ENCODE data around the gene AHI1. TPM values are rescaled to one million over a fixed set of nuclear protein-coding genes. Genes with fewer than 3 reads are reported as not detected.
A peak's percentile ranks its signal among the peaks of the same experiment; 100 is the strongest.

AHI1 gene
- total and polyA plus RNA-seq, 2 donors (not counting 1 experiment from before 2014, with no cell fraction given): 8.3 to 61.7 TPM

- CTCF ChIA-PET: interaction anchor here (1.0 to 1.6 kb wide), 2 partner anchors 23 to 752 kb away, joined by 3 to 6 read pairs; no protein-coding TSS in a partner anchor
- no peaks in the 10 kb centered on the region for H3K79me2 ChIP-seq (ENCODE audit: control insufficient read depth, insufficient read depth, low read length)
- H3K27me3 Mint-ChIP-seq: no peaks in the 10 kb centered on the region
- no peak overlapping the region for H3K27ac ChIP-seq (ENCODE audit: low read length in 2 of 2)
- H3K4me2 ChIP-seq (replicated peaks; ENCODE audit: low read depth, low read length, poor library complexity, severe bottlenecking): no peak overlapping the region
- no peaks in the 10 kb centered on the region for H3K27me3 ChIP-seq (replicated peaks in 1 of 4; ENCODE audit: control extremely low read depth in 1 of 4, control insufficient read depth in 3 of 4, insufficient read depth in 4 of 4, low read length in 3 of 4)
- DNase-seq (no peak), ATAC-seq (ENCODE audit: low read depth) (no peak)
- peaks cover 7% of the 10 kb centered on the region for H3K9me3 Mint-ChIP-seq (ENCODE audit: insufficient read depth)
- no peak overlapping the region for H3K4me3 ChIP-seq (ENCODE audit: control extremely low read depth in 1 of 5, extremely low read depth in 1 of 5, insufficient read depth in 1 of 5, low read depth in 2 of 5, low read length in 4 of 5)
- POLR2A ChIA-PET: no interaction called here
- no peak overlapping the region for H3K27ac Mint-ChIP-seq
- intact Hi-C loops (cut with micrococcal nuclease): no loop called here
- H3K9ac ChIP-seq (ENCODE audit: low read length): no peak overlapping the region
- H3K9me3 ChIP-seq (ENCODE audit: control extremely low read depth in 1 of 3, control insufficient read depth in 2 of 3, insufficient read depth in 1 of 3, low read length in 2 of 3): peaks cover 0 to 10% (median 9%) of the 10 kb centered on the region in 3 donors
- H3K4me1 ChIP-seq (ENCODE audit: control insufficient read depth in 2 of 2, insufficient read depth in 2 of 2, low read length in 2 of 2): no peaks in the 10 kb centered on the region
- TF ChIP-seq, protein P1, sequence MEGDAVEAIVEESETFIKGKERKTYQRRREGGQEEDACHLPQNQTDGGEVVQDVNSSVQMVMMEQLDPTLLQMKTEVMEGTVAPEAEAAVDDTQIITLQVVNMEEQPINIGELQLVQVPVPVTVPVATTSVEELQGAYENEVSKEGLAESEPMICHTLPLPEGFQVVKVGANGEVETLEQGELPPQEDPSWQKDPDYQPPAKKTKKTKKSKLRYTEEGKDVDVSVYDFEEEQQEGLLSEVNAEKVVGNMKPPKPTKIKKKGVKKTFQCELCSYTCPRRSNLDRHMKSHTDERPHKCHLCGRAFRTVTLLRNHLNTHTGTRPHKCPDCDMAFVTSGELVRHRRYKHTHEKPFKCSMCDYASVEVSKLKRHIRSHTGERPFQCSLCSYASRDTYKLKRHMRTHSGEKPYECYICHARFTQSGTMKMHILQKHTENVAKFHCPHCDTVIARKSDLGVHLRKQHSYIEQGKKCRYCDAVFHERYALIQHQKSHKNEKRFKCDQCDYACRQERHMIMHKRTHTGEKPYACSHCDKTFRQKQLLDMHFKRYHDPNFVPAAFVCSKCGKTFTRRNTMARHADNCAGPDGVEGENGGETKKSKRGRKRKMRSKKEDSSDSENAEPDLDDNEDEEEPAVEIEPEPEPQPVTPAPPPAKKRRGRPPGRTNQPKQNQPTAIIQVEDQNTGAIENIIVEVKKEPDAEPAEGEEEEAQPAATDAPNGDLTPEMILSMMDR (IDR thresholded peaks at IDR 0.05): no peak
- TF ChIP-seq EZH2 (IDR thresholded peaks at IDR 0.05; ENCODE audit: borderline replicate concordance, insufficient read depth, low read depth, low read length, poor library complexity, severe bottlenecking): no peak
- H4K20me1 ChIP-seq (ENCODE audit: control insufficient read depth, insufficient read depth, low read length, poor library complexity, severe bottlenecking): no peaks in the 10 kb centered on the region
- H3K36me3 ChIP-seq (replicated peaks in 1 of 2; ENCODE audit: control extremely low read depth in 1 of 2, control insufficient read depth in 1 of 2, extremely low read depth in 1 of 2, insufficient read depth in 2 of 2, low read length in 1 of 2): no peaks in the 10 kb centered on the region
- no peak overlapping the region for H3K4me3 Mint-ChIP-seq
- no peaks in the 10 kb centered on the region for H3K4me1 Mint-ChIP-seq
- H2AFZ ChIP-seq (ENCODE audit: insufficient read depth, low read depth, low read length, poor library complexity, severe bottlenecking): no peak overlapping the region
Observed at GRCh38 chr6:135474362-135474761, 23.2 kb downstream of the AHI1 start.

DNA sequence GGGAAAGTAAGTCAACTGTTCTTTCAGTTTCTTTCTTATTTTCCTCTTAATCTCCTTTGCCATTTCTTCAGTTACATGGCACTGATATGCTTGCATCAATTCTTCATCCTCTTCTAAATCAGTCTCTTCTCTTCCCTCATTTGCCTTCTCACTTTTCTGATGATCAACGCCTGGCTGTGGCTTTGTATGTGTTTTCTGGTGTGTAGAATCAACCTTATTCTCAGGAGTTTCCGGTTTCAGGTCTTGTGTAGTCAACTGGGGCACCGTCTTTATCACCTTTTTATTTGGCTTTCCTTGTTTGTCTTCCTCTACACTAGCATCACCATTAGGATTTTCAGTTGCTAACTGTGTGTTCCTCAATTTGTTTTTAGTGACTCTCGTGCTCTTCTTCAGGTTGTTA lies 31.6 kb downstream of the AHI1 start:
- WGBS (ENCODE audit: insufficient coverage): no CpG with 5 or more reads among the region's 4 CpGs
- H3K4me1 ChIP-seq (ENCODE audit: control insufficient read depth in 2 of 2, insufficient read depth in 2 of 2, low read length in 2 of 2): peaks cover 9 to 18% of the 10 kb centered on the region in 2 donors
- TF ChIP-seq EZH2 (IDR thresholded peaks at IDR 0.05; ENCODE audit: borderline replicate concordance, insufficient read depth, low read depth, low read length, poor library complexity, severe bottlenecking): no peak
- TF ChIP-seq, protein P1 (IDR thresholded peaks at IDR 0.05): no peak
- intact Hi-C loops (cut with micrococcal nuclease): no loop called here
- H3K4me1 Mint-ChIP-seq: peaks cover 11% of the 10 kb centered on the region
- H3K36me3 ChIP-seq (replicated peaks in 1 of 2; ENCODE audit: control extremely low read depth in 1 of 2, control insufficient read depth in 1 of 2, extremely low read depth in 1 of 2, insufficient read depth in 2 of 2, low read length in 1 of 2): no peaks in the 10 kb centered on the region
- H3K4me2 ChIP-seq (replicated peaks; ENCODE audit: low read depth, low read length, poor library complexity, severe bottlenecking): peak overlapping the region; percentile 5
- H3K27me3 Mint-ChIP-seq: no peaks in the 10 kb centered on the region
- peaks cover 7% of the 10 kb centered on the region for H4K20me1 ChIP-seq (ENCODE audit: control insufficient read depth, insufficient read depth, low read length, poor library complexity, severe bottlenecking)
- no peak overlapping the region for H3K27ac Mint-ChIP-seq
- peaks cover 4% of the 10 kb centered on the region for H3K9me3 Mint-ChIP-seq (ENCODE audit: insufficient read depth)
- H2AFZ ChIP-seq (ENCODE audit: insufficient read depth, low read depth, low read length, poor library complexity, severe bottlenecking): no peak overlapping the region
- H3K9ac ChIP-seq (ENCODE audit: low read length): no peak overlapping the region
- ChIA-PET CTCF (interaction anchor here (1.6 kb wide), 1 partner anchor 761 kb away, joined by 4 read pairs; no protein-coding TSS in a partner anchor), POLR2A (no interaction called here)
- no peak overlapping the region for H3K4me3 ChIP-seq (ENCODE audit: control extremely low read depth in 1 of 5, extremely low read depth in 1 of 5, insufficient read depth in 1 of 5, low read depth in 2 of 5, low read length in 4 of 5)
- H3K27me3 ChIP-seq (replicated peaks in 1 of 4; ENCODE audit: control extremely low read depth in 1 of 4, control insufficient read depth in 3 of 4, insufficient read depth in 4 of 4, low read length in 3 of 4): no peaks in the 10 kb centered on the region
- no peak for DNase-seq
- peak overlapping the region; percentile 9 for H3K4me3 Mint-ChIP-seq
- no peak overlapping the region for H3K27ac ChIP-seq (ENCODE audit: low read length in 2 of 2)
- ATAC-seq (ENCODE audit: low read depth): no peak
- H3K79me2 ChIP-seq (ENCODE audit: control insufficient read depth, insufficient read depth, low read length): no peaks in the 10 kb centered on the region
- H3K9me3 ChIP-seq (ENCODE audit: control extremely low read depth in 1 of 3, control insufficient read depth in 2 of 3, insufficient read depth in 1 of 3, low read length in 2 of 3): no peaks in the 10 kb centered on the region

Data from B cell (primary cell).